ENCODE data around the gene ALDH18A1. TPM values are rescaled to one million over a fixed set of nuclear protein-coding genes. Genes with fewer than 3 reads are reported as not detected.

The ALDH18A1 gene
- total RNA-seq, 2 donors from 2014 or later = 81.0 to 130 TPM

DNA sequence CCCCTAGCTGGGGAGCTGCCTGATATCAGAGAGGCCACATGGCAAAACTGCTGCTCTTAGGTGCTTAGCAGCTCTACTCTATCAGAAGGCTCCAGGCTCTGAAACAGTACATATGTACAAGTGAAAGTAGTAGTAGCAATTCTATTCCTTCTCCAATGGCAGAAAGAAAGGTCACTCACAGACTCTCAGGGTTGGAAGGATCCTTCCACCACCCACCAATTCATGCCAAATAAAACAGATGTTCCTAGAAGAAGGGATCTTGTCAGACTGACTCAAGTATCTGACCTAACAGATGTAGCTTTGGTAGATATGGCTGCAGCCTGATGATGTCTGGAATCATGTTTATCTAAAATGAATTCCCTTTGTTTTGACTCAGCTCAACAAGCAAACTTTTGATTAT, 8.0 kb upstream of the ALDH18A1 start:
- TF ChIP-seq, protein P1, sequence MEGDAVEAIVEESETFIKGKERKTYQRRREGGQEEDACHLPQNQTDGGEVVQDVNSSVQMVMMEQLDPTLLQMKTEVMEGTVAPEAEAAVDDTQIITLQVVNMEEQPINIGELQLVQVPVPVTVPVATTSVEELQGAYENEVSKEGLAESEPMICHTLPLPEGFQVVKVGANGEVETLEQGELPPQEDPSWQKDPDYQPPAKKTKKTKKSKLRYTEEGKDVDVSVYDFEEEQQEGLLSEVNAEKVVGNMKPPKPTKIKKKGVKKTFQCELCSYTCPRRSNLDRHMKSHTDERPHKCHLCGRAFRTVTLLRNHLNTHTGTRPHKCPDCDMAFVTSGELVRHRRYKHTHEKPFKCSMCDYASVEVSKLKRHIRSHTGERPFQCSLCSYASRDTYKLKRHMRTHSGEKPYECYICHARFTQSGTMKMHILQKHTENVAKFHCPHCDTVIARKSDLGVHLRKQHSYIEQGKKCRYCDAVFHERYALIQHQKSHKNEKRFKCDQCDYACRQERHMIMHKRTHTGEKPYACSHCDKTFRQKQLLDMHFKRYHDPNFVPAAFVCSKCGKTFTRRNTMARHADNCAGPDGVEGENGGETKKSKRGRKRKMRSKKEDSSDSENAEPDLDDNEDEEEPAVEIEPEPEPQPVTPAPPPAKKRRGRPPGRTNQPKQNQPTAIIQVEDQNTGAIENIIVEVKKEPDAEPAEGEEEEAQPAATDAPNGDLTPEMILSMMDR (conservative IDR thresholded peaks at IDR 0.05) = no peak
- Mint-ChIP-seq H3K27me3 (ENCODE audit: insufficient read depth) (no peaks in the 10 kb centered on the region), H3K4me1 (no peaks in the 10 kb centered on the region), H3K36me3 (ENCODE audit: low read depth) (peaks cover 37% of the 10 kb centered on the region), H3K27ac (no peak overlapping the region), H3K9me3 (no peaks in the 10 kb centered on the region), H3K4me3 (no peak overlapping the region)
- Histone ChIP-seq H3K4me1 (ENCODE audit: control insufficient read depth, insufficient read depth, low read length) (no peaks in the 10 kb centered on the region), H3K36me3 (ENCODE audit: control insufficient read depth, insufficient read depth, low read length) (peaks cover 51% of the 10 kb centered on the region), H3K9me3 (ENCODE audit: control insufficient read depth, low read length) (no peaks in the 10 kb centered on the region), H3K4me3 (ENCODE audit: low read length) (no peak overlapping the region), H3K9ac (ENCODE audit: extremely low read depth, low read length, poor library complexity, severe bottlenecking) (no peak overlapping the region), H3K27me3 (ENCODE audit: control insufficient read depth, insufficient read depth, low read length, poor library complexity, severe bottlenecking) (no peaks in the 10 kb centered on the region), H3K27ac (ENCODE audit: low read depth, low read length) (no peak overlapping the region)
- no peak for DNase-seq

DNA sequence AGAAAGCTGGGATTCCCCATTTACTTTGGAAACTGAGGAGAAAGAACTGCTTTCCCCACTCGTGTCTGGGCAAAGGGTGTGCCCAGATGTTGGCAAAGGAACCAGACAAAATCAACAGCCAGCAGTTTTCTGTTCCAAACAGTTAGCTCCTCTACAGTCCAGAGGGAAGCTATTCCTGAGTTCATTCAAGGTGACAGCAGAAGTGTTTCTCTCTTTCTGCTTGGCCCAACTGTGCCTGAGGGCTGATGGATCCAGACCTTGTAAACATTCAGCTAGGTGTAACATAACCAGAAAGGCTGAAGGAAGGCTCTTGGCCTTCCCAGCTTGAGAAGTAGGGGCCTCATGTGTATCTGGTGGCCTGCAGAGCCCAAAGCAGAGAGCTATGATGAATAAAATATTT, 7.0 kb upstream of the ALDH18A1 start:
- Mint-ChIP-seq H3K27ac (no peak overlapping the region), H3K4me3 (no peak overlapping the region), H3K4me1 (no peaks in the 10 kb centered on the region), H3K27me3 (ENCODE audit: insufficient read depth) (no peaks in the 10 kb centered on the region), H3K36me3 (ENCODE audit: low read depth) (peaks cover 26% of the 10 kb centered on the region), H3K9me3 (no peaks in the 10 kb centered on the region)
- WGBS, 2 experiments (ENCODE audit: insufficient coverage in 1 of 2, insufficient read length in 1 of 2) = 80 to 89% methylated on average over 1 of the region's 1 CpG
- H3K27ac ChIP-seq (ENCODE audit: low read depth, low read length) = no peak overlapping the region
- no peaks in the 10 kb centered on the region for H3K27me3 ChIP-seq (ENCODE audit: control insufficient read depth, insufficient read depth, low read length, poor library complexity, severe bottlenecking)
- DNase-seq = no peak
- TF ChIP-seq, protein P1 (conservative IDR thresholded peaks at IDR 0.05) = no peak
- peaks cover 43% of the 10 kb centered on the region for H3K36me3 ChIP-seq (ENCODE audit: control insufficient read depth, insufficient read depth, low read length)
- H3K4me3 ChIP-seq (ENCODE audit: low read length) = no peak overlapping the region
- H3K9ac ChIP-seq (ENCODE audit: extremely low read depth, low read length, poor library complexity, severe bottlenecking) = no peak overlapping the region
- no peaks in the 10 kb centered on the region for H3K4me1 ChIP-seq (ENCODE audit: control insufficient read depth, insufficient read depth, low read length)
- H3K9me3 ChIP-seq (ENCODE audit: control insufficient read depth, low read length) = peaks cover under 1% of the 10 kb centered on the region

DNA sequence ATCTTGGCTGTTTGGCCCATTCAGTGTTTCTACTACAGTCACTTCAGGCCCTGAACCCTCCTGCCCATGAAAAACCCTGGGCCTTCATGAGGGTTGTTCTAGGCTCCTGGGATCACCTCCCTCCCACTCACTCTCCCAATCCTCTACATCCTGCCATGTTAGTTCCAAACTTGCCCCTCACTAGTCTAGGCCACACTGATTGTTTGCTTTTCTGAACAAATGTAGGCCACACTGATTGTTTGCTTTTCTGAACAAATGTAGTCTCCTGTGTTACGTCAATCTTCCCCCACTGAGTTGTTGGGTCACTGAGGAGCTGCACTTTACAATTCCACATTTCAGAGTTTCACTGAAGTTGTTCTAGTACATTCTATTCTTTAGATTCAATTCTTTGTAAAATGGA, 5.3 kb upstream of the ALDH18A1 start:
- TF ChIP-seq, protein P1 (conservative IDR thresholded peaks at IDR 0.05) = no peak
- Histone ChIP-seq H3K4me3 (ENCODE audit: low read length) (no peak overlapping the region), H3K36me3 (ENCODE audit: control insufficient read depth, insufficient read depth, low read length) (peaks cover 27% of the 10 kb centered on the region), H3K27me3 (ENCODE audit: control insufficient read depth, insufficient read depth, low read length, poor library complexity, severe bottlenecking) (no peaks in the 10 kb centered on the region), H3K9ac (ENCODE audit: extremely low read depth, low read length, poor library complexity, severe bottlenecking) (no peak overlapping the region), H3K9me3 (ENCODE audit: control insufficient read depth, low read length) (peaks cover 5% of the 10 kb centered on the region), H3K4me1 (ENCODE audit: control insufficient read depth, insufficient read depth, low read length) (no peaks in the 10 kb centered on the region), H3K27ac (ENCODE audit: low read depth, low read length) (no peak overlapping the region)
- no peak for DNase-seq
- Mint-ChIP-seq H3K9me3 (no peaks in the 10 kb centered on the region), H3K4me3 (no peak overlapping the region), H3K27ac (no peak overlapping the region), H3K27me3 (ENCODE audit: insufficient read depth) (no peaks in the 10 kb centered on the region), H3K4me1 (no peaks in the 10 kb centered on the region), H3K36me3 (ENCODE audit: low read depth) (peaks cover 19% of the 10 kb centered on the region)
- WGBS, 2 experiments (ENCODE audit: insufficient coverage in 1 of 2, insufficient read length in 1 of 2) = 72 to 100% methylated on average over 1 of the region's 1 CpG
